B cell (primary cell): Measurements from ENCODE around the gene USP17L28. TPM values are rescaled to one million over a fixed set of nuclear protein-coding genes. Genes with fewer than 3 reads are reported as not detected.
"Not testable (repeated sequence)": the region's sequence is repeated elsewhere in the genome, so short reads cannot be mapped to it uniquely, and the experiment has no call there.

ENCODE experiments used
- ATAC-seq: fragments of 200-7000 bp; cut with Tn5 transposase; one replicate; pipeline ENCODE4 v1.10.0; 2021; ENCODE audit warnings: low read depth, mild to moderate bottlenecking, moderate number of reproducible peaks, moderate library complexity
- CTCF ChIA-PET: fragments of 350-600 bp; sonication (Branson Sonifier 250); formaldehyde crosslinking; loops from one replicate; lab custom pipeline; 2021; ENCODE audit warnings: antibody characterized with exemption, inconsistent platforms; lab: Charles Lee
- POLR2A ChIA-PET: fragments of 350-600 bp; sonication (Branson Sonifier 250); formaldehyde crosslinking; loops from one replicate; lab custom pipeline; 2021; ENCODE audit warnings: antibody characterized with exemption; lab: Charles Lee
- DNase-seq: peaks from one replicate; pipeline ENCODE4 v3.0.0; 2013
- H2AFZ ChIP-seq: 2 replicates; pipeline ENCODE4 v1.6.1; 2012; ENCODE audit warnings: mild to moderate bottlenecking, low read depth, low read length; ENCODE audit not compliant: insufficient read depth, poor library complexity, severe bottlenecking
- H3K27ac ChIP-seq, 2 donors: 1 replicate in 1 of 2; 2 replicates in 1 of 2; pipeline ENCODE4 v1.5.1; 2012 to 2013; ENCODE audit warnings: low read length in 2 of 2, mild to moderate bottlenecking in 2 of 2, moderate library complexity in 1 of 2
- H3K27me3 ChIP-seq, 4 experiments: fragments of 200-600 bp in 1 of 4; sonication (generic) in 1 of 4; replicated peaks in 1 of 4; 1 replicate in 2 of 4; 2 replicates in 2 of 4; pipeline versions ENCODE4 v1.6.1 to v1.7.0; 2013 to 2016; ENCODE audit warnings: low read length in 3 of 4, mild to moderate bottlenecking in 2 of 4, mixed read lengths in 1 of 4, moderate library complexity in 1 of 4; ENCODE audit not compliant: insufficient read depth in 4 of 4, control insufficient read depth in 3 of 4; ENCODE audit errors: control extremely low read depth in 1 of 4
- H3K36me3 ChIP-seq, 2 experiments: replicated peaks in 1 of 2; 1 replicate in 1 of 2; 2 replicates in 1 of 2; pipeline versions ENCODE4 v1.6.1 to v1.7.1; 2013; ENCODE audit warnings: low read length in 1 of 2; ENCODE audit not compliant: insufficient read depth in 2 of 2, control insufficient read depth in 1 of 2; ENCODE audit errors: control extremely low read depth in 1 of 2, extremely low read depth in 1 of 2
- H3K4me1 ChIP-seq, 2 donors: fragments of 200-600 bp in 1 of 2; sonication (generic) in 1 of 2; 1 replicate in 1 of 2; 2 replicates in 1 of 2; pipeline versions ENCODE4 v1.5.1 to v1.6.1; 2013 to 2017; ENCODE audit warnings: low read length in 2 of 2; ENCODE audit not compliant: control insufficient read depth in 2 of 2, insufficient read depth in 2 of 2
- H3K4me2 ChIP-seq: replicated peaks from 2 replicates; pipeline ENCODE3; 2012; ENCODE audit warnings: mild to moderate bottlenecking, low read depth, low read length; ENCODE audit not compliant: poor library complexity, severe bottlenecking
- H3K4me3 ChIP-seq, 5 experiments: fragments of 200-600 bp in 1 of 5; sonication (generic) in 1 of 5; 1 replicate in 3 of 5; 2 replicates in 2 of 5; pipeline versions ENCODE4 v1.5.1 to v1.7.0; 2011 to 2016; ENCODE audit warnings: low read length in 4 of 5, mild to moderate bottlenecking in 4 of 5, low read depth in 2 of 5, control low read depth in 1 of 5, moderate library complexity in 1 of 5; ENCODE audit not compliant: insufficient read depth in 1 of 5; ENCODE audit errors: control extremely low read depth in 1 of 5, extremely low read depth in 1 of 5
- H3K79me2 ChIP-seq: fragments of 200-600 bp; sonication (generic); one replicate; pipeline ENCODE4 v1.6.0; 2016; ENCODE audit warnings: low read length; ENCODE audit not compliant: control insufficient read depth, insufficient read depth
- H3K9ac ChIP-seq: fragments of 200-600 bp; sonication (generic); 2 replicates; pipeline ENCODE4 v1.6.1; 2017; ENCODE audit warnings: mild to moderate bottlenecking, low read length, moderate library complexity
- H3K9me3 ChIP-seq, 3 donors: one replicate each; pipeline versions ENCODE4 v1.6.1 to v1.7.1; 2013; ENCODE audit warnings: low read length in 2 of 3; ENCODE audit not compliant: control insufficient read depth in 2 of 3, insufficient read depth in 1 of 3; ENCODE audit errors: control extremely low read depth in 1 of 3
- H4K20me1 ChIP-seq: 2 replicates; pipeline ENCODE4 v1.6.0; 2012; ENCODE audit warnings: mild to moderate bottlenecking, low read length; ENCODE audit not compliant: insufficient read depth, control insufficient read depth, poor library complexity, severe bottlenecking
- H3K27ac Mint-ChIP-seq: one replicate; pipeline ENCODE4 v1.8.0; 2021; ENCODE audit warnings: mixed read lengths
- H3K27me3 Mint-ChIP-seq: one replicate; pipeline ENCODE4 v1.8.0; 2021; ENCODE audit warnings: mixed read lengths
- H3K4me1 Mint-ChIP-seq: one replicate; pipeline ENCODE4 v1.8.0; 2021; ENCODE audit warnings: mixed read lengths
- H3K4me3 Mint-ChIP-seq: one replicate; pipeline ENCODE4 v1.8.0; 2021; ENCODE audit warnings: mixed read lengths
- H3K9me3 Mint-ChIP-seq: one replicate; pipeline ENCODE4 v1.8.0; 2022; ENCODE audit warnings: mixed read lengths; ENCODE audit not compliant: insufficient read depth
- WGBS: methylation state at CpG from one replicate; pipeline ENCODE4 v1.1.5; 2013; ENCODE audit warnings: missing lambda C conversion rate; ENCODE audit not compliant: insufficient coverage; 5-methylcytosine and 5-hydroxymethylcytosine counted together
- intact Hi-C: fragments of 100-400 bp; cut with micrococcal nuclease; formaldehyde crosslinking; loops from one replicate; pipeline ENCODE4 v1.10.0; 2022
- polyA plus RNA-seq: library from polyadenylated mRNA; depleted of rRNA; stranded (reverse); fragments of >200 nt; gene quantifications from 2 replicates; pipeline ENCODE4 v1.2.3, GENCODE V29; 2012
- total RNA-seq, 2 donors: library from RNA; stranded (reverse); fragments of 120-200 nt in 1 of 2; gene quantifications; 1 replicate in 1 of 2; 2 replicates in 1 of 2; pipeline versions ENCODE4 v1.2.3 to v1.2.4, GENCODE V29; 2013 to 2022

Gene USP17L28
- total and polyA plus RNA-seq, 2 donors (not counting 1 experiment from before 2014, with no cell fraction given) = not detected

- DNase-seq, H2AFZ ChIP-seq, H3K27ac Mint-ChIP-seq, H3K4me1 Mint-ChIP-seq, POLR2A ChIA-PET, H3K36me3 ChIP-seq, H3K27me3 ChIP-seq, CTCF ChIA-PET, H3K27ac ChIP-seq, H4K20me1 ChIP-seq, H3K79me2 ChIP-seq, ATAC-seq, H3K9me3 Mint-ChIP-seq, H3K9ac ChIP-seq, H3K4me3 ChIP-seq, H3K4me1 ChIP-seq, intact Hi-C loops, H3K27me3 Mint-ChIP-seq, H3K4me2 ChIP-seq, H3K4me3 Mint-ChIP-seq, H3K9me3 ChIP-seq: not testable (repeated sequence)
- WGBS = no CpG with 5 or more reads among the region's 15 CpGs
These were observed 4.6 kb downstream of the USP17L28 start, which contains the start of gene USP17L29 for GRCh38 chr4:9353338-9353737. Gene USP17L29, plus strand, starts transcription at chr4:9353638. Its CDS starts 0 bp downstream, at chr4:9353638.

- intact Hi-C loops, H3K27ac Mint-ChIP-seq: not testable (repeated sequence)
These were observed 14.1 kb downstream of the USP17L28 start, which contains the start of gene USP17L30 for GRCh38 chr4:9362829-9363228. Gene USP17L30, plus strand, starts transcription at chr4:9363129. Its CDS starts 0 bp downstream, at chr4:9363129.

GRCh38 chr4:9379881-9380280 lies 31.2 kb downstream of the USP17L28 start:
- ATAC-seq, H3K4me1 ChIP-seq, H3K27me3 Mint-ChIP-seq, H3K9ac ChIP-seq, H3K9me3 Mint-ChIP-seq, H3K27ac Mint-ChIP-seq, POLR2A ChIA-PET, intact Hi-C loops, H3K4me2 ChIP-seq, CTCF ChIA-PET, H3K9me3 ChIP-seq, H2AFZ ChIP-seq, H3K79me2 ChIP-seq, DNase-seq, H3K36me3 ChIP-seq, H3K4me1 Mint-ChIP-seq, H3K27me3 ChIP-seq, H3K27ac ChIP-seq, H3K4me3 ChIP-seq, H4K20me1 ChIP-seq, H3K4me3 Mint-ChIP-seq: not testable (repeated sequence)
- no CpG with 5 or more reads among the region's 1 CpG for WGBS

More at GRCh38 chr4:9362829-9363228, 14.1 kb downstream of the USP17L28 start, which contains the start of gene USP17L30:
- H3K27me3 ChIP-seq, H3K4me2 ChIP-seq, H3K9ac ChIP-seq, H3K4me3 Mint-ChIP-seq, H4K20me1 ChIP-seq, H2AFZ ChIP-seq, H3K4me3 ChIP-seq, H3K4me1 ChIP-seq, H3K36me3 ChIP-seq, ATAC-seq, CTCF ChIA-PET, H3K9me3 Mint-ChIP-seq, H3K4me1 Mint-ChIP-seq, POLR2A ChIA-PET, H3K79me2 ChIP-seq, H3K27ac ChIP-seq, H3K27me3 Mint-ChIP-seq, H3K9me3 ChIP-seq, DNase-seq: not testable (repeated sequence)
- no CpG with 5 or more reads among the region's 15 CpGs for WGBS
